Measurements from ENCODE around the gene CAMK2G. TPM values are rescaled to one million over a fixed set of nuclear protein-coding genes. Genes with fewer than 3 reads are reported as not detected.

The CAMK2G gene
- total RNA-seq, 1 experiment from 2014 or later = 30.2 TPM

DNA sequence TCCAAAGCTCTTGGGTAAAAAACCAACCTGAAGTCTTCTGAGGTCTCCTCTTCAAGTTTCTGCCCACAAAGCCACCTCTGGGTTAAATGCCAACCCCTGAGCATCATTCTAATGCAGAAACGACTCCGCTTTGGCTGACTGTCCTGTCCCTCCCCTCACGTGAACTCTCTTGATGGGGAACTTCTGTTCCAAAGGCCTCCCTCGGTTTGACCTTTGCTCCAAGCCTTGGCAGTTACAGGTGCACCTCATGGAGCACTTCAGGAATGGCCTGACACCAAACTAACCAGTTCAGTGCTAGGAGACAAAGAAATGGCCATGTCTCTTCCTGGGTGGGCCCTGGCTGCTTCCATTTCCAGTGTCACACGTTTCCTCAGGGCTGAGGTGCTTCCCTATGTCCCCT, 20.0 kb downstream of the CAMK2G start:
- Histone ChIP-seq H3K9me3 (replicated peaks) (no peaks in the 10 kb centered on the region), H3K4me1 (no peaks in the 10 kb centered on the region), H3K36me3 (peaks cover 7% of the 10 kb centered on the region; the same call in 1 of the 2 replicates), H3K4me3 (no peak overlapping the region), H3K27me3 (no peaks in the 10 kb centered on the region), H3K27ac (no peak overlapping the region)
- no peak for DNase-seq

DNA sequence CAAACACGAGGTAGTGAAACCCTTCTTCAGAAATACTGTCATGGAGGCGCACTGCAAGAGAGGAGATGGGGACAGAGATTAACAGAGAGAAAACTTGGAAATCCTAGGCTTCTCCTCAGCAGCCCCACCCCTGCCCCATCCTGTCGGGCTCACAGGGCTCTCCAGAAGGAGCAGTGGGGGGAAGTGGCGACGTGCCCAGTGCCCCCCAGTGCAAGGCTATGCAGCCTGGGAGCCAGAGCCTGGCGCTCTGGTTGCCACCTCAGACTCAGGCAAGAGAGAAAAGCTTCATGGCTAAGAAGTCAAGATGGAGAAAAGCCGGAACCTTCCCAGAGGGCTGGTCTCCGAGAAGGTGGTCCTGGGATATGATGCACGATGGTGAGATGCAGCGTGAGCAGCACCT, 21.2 kb downstream of the CAMK2G start:
- Histone ChIP-seq H3K36me3 (peaks cover 15% of the 10 kb centered on the region; the same call in 1 of the 2 replicates), H3K27ac (no peak overlapping the region), H3K4me3 (no peak overlapping the region), H3K4me1 (no peaks in the 10 kb centered on the region), H3K27me3 (no peaks in the 10 kb centered on the region), H3K9me3 (replicated peaks) (no peaks in the 10 kb centered on the region)
- no peak for DNase-seq

DNA sequence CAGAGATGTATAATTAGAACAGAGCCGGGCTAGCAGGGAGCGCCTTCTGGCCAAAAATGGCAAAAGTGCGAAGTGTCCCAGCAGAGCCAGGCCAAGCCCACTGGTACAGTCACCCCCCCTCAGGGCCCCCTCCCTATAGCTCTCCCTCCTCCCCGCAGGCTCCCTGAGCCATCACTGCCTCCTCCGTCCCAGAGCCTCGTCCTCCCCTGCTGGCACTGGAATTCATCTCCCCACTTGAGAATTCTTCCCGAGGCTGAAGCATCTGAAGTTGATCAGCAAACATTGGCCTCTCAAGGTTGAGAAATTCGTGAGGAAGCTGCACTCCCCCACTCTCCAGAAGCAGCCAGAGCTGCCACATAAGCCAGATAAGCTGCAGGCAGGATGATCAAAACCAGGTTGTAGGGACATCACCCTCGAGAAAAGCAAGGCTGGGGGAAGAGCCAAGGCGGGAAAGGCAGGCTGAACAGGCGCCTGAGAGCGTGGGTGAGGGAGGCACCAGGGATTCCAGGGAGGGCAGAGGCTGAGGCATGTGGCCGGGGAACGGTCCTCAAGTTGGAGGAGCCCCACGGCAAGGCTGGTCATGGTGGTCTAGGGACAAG, 23.4 kb downstream of the CAMK2G start:
- H3K36me3 ChIP-seq = peaks cover 27% of the 10 kb centered on the region
- no peaks in the 10 kb centered on the region for H3K4me1 ChIP-seq
- H3K27me3 ChIP-seq = no peaks in the 10 kb centered on the region
- no peak for DNase-seq
- no peaks in the 10 kb centered on the region for H3K9me3 ChIP-seq (replicated peaks)
- H3K27ac ChIP-seq = no peak overlapping the region
- no peak overlapping the region for H3K4me3 ChIP-seq

DNA sequence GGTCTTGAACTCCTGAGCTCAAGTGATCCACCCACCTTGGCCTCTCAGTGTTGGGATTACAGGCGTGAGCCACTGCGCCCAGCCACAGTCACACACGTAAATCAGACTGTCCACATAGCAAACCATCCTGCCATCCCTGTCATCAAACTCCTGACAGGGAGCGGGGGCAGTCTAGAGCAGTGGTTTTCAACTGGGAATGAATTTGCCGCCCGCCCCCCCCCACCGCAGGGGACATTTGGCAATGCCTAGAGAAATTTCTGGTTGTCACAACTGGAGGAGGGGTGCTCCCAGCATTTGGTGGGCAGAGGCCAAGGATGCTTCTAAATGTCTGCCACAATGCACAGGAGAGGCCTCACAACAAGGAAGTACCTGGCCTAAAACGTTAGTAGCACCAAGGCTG, 24.1 kb downstream of the CAMK2G start:
- no peak overlapping the region for H3K4me3 ChIP-seq
- H3K9me3 ChIP-seq (replicated peaks) = no peaks in the 10 kb centered on the region
- no peaks in the 10 kb centered on the region for H3K27me3 ChIP-seq
- H3K36me3 ChIP-seq = peaks cover 27% of the 10 kb centered on the region
- H3K4me1 ChIP-seq = no peaks in the 10 kb centered on the region
- no peak overlapping the region for H3K27ac ChIP-seq
- no peak for DNase-seq

DNA sequence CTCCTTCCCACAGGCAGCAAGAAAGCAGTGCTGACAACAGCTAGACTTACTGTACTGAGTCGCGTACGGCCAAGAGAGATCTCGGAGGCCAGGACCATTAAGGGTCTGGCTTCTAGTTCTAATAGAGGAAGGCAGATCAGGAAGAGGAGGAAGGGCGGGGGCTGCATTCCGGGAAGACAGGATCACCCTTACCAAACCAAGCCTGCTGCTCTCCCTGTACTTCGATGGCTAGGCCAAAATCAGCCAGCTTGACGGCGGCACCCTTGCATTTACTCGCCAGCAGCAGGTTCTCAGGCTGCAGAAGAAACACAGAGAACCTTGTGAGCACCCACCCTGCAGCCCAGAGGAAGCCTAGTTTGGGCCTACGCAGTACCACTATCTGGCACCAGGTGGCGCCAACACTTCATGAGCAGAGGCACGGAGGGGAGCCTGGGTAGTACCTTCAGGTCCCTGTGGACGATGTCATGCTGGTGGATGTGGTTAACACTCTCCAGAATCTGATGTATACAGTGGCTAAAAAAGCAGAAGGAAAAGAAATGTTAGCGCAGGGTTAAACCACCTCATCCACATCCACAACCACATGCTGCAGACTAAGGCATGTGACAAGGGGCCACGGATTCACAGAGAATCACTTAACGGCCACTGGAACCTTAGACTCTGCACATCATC, 25.4 kb downstream of the CAMK2G start:
- Histone ChIP-seq H3K9me3 (replicated peaks) (no peaks in the 10 kb centered on the region), H3K4me3 (no peak overlapping the region), H3K36me3 (peaks cover 23% of the 10 kb centered on the region), H3K27ac (no peak overlapping the region), H3K27me3 (no peaks in the 10 kb centered on the region), H3K4me1 (no peaks in the 10 kb centered on the region)
- DNase-seq = peak; percentile 73 to 92

DNA sequence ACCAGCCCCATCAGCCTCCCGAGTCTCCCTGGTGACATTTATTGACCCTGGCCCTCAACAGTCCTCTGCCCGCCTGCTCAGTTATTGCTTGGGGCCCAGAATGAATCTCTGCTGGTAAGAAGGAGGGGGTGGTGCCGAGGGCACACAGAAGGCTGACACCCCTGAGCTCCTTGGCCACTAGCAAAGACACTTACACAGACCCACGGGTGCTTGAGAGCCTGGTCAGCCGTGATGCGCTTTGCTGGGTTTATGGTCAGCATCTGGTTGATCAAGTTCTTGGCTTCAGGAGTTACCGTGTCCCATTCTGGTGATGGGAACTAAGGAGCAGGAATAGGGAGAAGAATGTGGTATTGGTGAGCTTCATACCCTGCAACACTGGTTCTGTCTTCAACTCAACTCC, 27.3 kb downstream of the CAMK2G start:
- no peaks in the 10 kb centered on the region for H3K9me3 ChIP-seq (replicated peaks)
- no peak overlapping the region for H3K27ac ChIP-seq
- H3K4me3 ChIP-seq = no peak overlapping the region
- peaks cover 23% of the 10 kb centered on the region for H3K36me3 ChIP-seq
- no peaks in the 10 kb centered on the region for H3K27me3 ChIP-seq
- DNase-seq = no peak
- H3K4me1 ChIP-seq = 0 out of 2 replicates have a peak, but pooled peaks cover 2% of the 10 kb centered on the region

DNA sequence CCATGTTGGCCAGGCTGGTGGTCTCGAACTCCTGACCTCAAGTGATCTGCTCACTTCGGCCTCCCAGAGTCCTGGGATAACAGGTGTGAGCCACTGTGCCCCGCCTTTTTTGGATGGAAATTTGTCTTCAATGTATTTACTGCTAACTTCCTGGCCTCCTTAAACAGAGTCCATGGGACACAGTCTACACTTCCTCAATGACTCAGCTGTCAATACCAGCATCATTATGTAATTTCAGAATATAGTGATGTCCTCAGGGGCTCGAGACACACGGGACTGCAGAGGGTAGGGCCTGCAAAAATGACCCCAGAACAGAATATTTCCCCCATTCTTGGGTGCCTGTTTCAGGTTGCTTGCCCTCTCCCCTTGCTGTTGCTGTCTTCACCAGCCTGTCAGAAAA, 31.1 kb downstream of the CAMK2G start:
- Histone ChIP-seq H3K36me3 (peaks cover 20% of the 10 kb centered on the region), H3K27ac (no peak overlapping the region)
- no peak for DNase-seq

GRCh38 chr10:73842349-73842748, 32.0 kb downstream of the CAMK2G start:
- no peak for DNase-seq
- no peak overlapping the region for H3K4me3 ChIP-seq
- H3K36me3 ChIP-seq = peaks cover 16% of the 10 kb centered on the region
- H3K27me3 ChIP-seq = no peaks in the 10 kb centered on the region
- no peaks in the 10 kb centered on the region for H3K9me3 ChIP-seq (replicated peaks)
- H3K27ac ChIP-seq = no peak overlapping the region
- H3K4me1 ChIP-seq = 0 out of 2 replicates have a peak, but pooled peaks cover 2% of the 10 kb centered on the region

More for the DNA sequence above, 31.1 kb downstream of the CAMK2G start:
- Histone ChIP-seq H3K4me1 (0 out of 2 replicates have a peak, but pooled peaks cover 2% of the 10 kb centered on the region), H3K9me3 (replicated peaks) (no peaks in the 10 kb centered on the region), H3K4me3 (no peak overlapping the region), H3K27me3 (no peaks in the 10 kb centered on the region)

- H3K4me3 ChIP-seq = no peak overlapping the region
- H3K4me1 ChIP-seq = 0 out of 2 replicates have a peak, but pooled peaks cover 2% of the 10 kb centered on the region
- H3K27me3 ChIP-seq = no peaks in the 10 kb centered on the region
- H3K27ac ChIP-seq = no peak overlapping the region
- DNase-seq = no peak
- H3K36me3 ChIP-seq = peaks cover 11% of the 10 kb centered on the region
- H3K9me3 ChIP-seq (replicated peaks) = no peaks in the 10 kb centered on the region
Measured at GRCh38 chr10:73841526-73842285, 32.6 kb downstream of the CAMK2G start.

DNA sequence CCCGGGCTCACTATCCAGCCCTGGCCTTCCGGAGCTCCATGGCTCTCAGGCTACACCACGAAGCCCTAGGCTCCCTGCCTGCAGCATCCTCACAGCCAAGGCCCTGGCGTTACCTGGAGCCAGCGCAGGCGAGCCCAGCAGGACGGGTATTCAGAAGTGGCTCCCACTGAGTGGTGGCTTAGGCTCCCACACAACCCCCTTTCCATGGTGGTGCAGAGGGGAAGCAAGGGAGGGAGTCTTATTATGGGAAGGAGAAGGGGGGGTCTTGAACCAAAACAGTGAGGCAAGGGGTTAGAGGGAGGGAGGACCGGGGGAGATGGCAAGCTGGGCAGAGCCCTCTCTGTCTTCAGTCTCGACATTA, 33.3 kb downstream of the CAMK2G start:
- peaks cover 5% of the 10 kb centered on the region for H3K36me3 ChIP-seq
- H3K4me3 ChIP-seq = no peak overlapping the region
- no peak for DNase-seq
- no peaks in the 10 kb centered on the region for H3K9me3 ChIP-seq (replicated peaks)
- H3K4me1 ChIP-seq = 0 out of 2 replicates have a peak, but pooled peaks cover 2% of the 10 kb centered on the region
- no peak overlapping the region for H3K27ac ChIP-seq
- H3K27me3 ChIP-seq = no peaks in the 10 kb centered on the region

DNA sequence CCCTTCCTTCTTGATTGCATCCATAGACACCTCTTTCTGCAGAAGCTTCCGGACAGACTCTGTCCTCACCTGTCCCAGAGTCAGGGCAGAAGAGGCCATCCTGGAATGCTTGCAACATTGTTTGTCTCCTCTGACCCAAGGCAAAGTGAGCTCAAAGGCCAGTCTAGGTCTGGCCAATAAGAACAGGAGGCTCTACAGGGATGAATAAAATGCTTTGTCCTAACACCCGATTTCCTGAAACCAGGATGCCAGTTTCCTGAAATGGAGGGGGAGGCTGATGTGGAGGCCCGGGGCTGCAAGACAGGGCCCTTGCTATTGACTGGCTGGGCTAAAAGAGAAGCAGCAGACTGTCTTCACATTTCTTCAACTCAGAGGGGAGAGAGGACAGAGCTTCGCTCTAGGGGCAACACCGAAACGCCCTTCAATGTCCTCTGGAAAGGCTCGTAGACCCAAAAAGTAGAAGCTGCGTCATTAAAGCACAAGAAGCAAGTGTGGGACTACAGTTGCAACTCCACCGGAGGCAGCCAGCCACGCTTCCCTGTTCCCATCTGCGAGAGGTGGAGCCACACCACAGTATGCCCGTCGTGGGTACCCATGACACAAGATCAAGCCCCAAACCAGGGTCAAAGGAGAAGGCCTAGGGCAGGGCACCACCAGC, 33.8 kb downstream of the CAMK2G start:
- no peak for DNase-seq
- no peaks in the 10 kb centered on the region for H3K27me3 ChIP-seq
- H3K27ac ChIP-seq = no peak overlapping the region
- peaks cover 5% of the 10 kb centered on the region for H3K36me3 ChIP-seq
- no peak overlapping the region for H3K4me3 ChIP-seq
- H3K4me1 ChIP-seq = 0 out of 2 replicates have a peak, but pooled peaks cover 2% of the 10 kb centered on the region
- no peaks in the 10 kb centered on the region for H3K9me3 ChIP-seq (replicated peaks)

DNA sequence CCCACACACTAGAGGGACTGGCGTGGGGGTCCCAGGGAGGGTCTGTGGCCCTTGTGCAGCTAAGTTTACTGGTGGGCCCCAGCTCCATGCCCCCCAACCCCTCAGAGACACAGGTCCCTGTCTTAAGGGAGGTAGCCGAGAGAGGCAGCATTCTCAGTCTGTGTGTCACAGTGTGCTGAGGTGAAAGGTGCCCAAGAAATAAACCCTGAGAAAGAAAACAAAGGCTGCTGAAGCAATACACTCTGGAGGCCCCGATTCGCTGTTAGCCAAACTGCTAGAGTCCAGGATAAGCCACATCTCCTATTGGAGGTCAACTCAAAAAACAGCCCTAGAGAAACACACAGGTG, 34.3 kb downstream of the CAMK2G start:
- peaks cover 5% of the 10 kb centered on the region for H3K36me3 ChIP-seq
- H3K4me1 ChIP-seq = 0 out of 2 replicates have a peak, but pooled peaks cover 2% of the 10 kb centered on the region
- H3K4me3 ChIP-seq = no peak overlapping the region

DNA sequence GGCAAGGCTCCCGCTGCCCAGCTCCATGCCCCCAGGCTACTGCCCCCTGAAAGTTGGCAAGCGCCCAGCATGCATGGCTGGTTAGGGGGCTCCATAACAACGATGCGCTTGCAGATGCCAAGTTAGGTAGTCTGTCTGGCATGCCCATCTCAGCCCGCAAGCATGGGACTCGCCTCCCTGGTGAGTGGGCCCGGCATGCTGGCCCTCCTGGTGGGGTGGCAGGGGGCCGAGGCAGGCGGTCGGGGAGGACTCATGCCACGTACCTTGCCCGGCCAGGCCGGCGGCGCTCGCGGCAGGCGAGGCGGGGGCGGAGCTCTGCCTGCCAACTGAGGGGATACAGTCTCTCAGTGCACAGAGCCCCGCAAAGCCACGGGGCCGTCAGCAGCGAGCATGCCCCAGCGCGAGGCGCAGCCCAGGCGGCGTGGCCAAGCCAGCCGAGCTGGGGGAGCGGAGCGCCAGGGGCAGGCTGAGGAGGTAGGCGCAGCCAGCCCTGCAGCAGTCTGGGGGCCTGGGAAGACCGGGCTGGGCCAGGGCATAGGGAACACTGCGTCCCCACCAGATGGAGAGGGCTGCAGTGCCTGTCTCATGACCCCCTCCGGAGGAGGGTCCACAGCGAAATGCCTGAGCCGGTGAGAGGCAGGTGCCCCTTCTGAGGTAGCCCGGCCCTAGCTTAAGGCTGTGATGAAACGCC, 34.9 kb downstream of the CAMK2G start:
- Histone ChIP-seq H3K27ac (no peak overlapping the region), H3K27me3 (no peaks in the 10 kb centered on the region), H3K4me1 (0 out of 2 replicates have a peak, but pooled peaks cover 2% of the 10 kb centered on the region), H3K36me3 (peaks cover 5% of the 10 kb centered on the region), H3K9me3 (replicated peaks) (no peaks in the 10 kb centered on the region), H3K4me3 (no peak overlapping the region)
- no peak for DNase-seq

More for the DNA sequence above, 34.3 kb downstream of the CAMK2G start:
- Histone ChIP-seq H3K27me3 (no peaks in the 10 kb centered on the region), H3K9me3 (replicated peaks) (no peaks in the 10 kb centered on the region), H3K27ac (no peak overlapping the region)
- DNase-seq = no peak

- Histone ChIP-seq H3K9me3 (replicated peaks) (no peaks in the 10 kb centered on the region), H3K27ac (no peak overlapping the region), H3K36me3 (peaks cover 5% of the 10 kb centered on the region), H3K4me1 (0 out of 2 replicates have a peak, but pooled peaks cover 2% of the 10 kb centered on the region), H3K27me3 (no peaks in the 10 kb centered on the region), H3K4me3 (no peak overlapping the region)
- peak in 1 of 2 experiments; percentile 24 for DNase-seq
Measured at GRCh38 chr10:73838827-73839226, 35.5 kb downstream of the CAMK2G start.
